ENCODE data around the gene ASPRV1. TPM values are rescaled to one million over a fixed set of nuclear protein-coding genes. Genes with fewer than 3 reads are reported as not detected.

The ASPRV1 gene
- total and polyA plus RNA-seq, 4 donors, result 0.19 to 0.75 (median 0.23) TPM

GRCh38 chr2:69994166-69994565 is 32.7 kb upstream of the ASPRV1 start:
- Histone ChIP-seq H3K36me3 (ENCODE audit: control insufficient read depth in 4 of 4, insufficient read depth in 3 of 4, low read depth in 1 of 4, low read length in 3 of 4) (peaks cover 0 to 9% (median 2%) of the 10 kb centered on the region in 4 donors), H3K4me1 (ENCODE audit: control insufficient read depth in 4 of 4, insufficient read depth in 4 of 4, low read length in 3 of 4) (no peaks in the 10 kb centered on the region), H3K27ac (ENCODE audit: low read depth in 1 of 2, low read length in 2 of 2) (no peak overlapping the region), H3K9ac (ENCODE audit: low read depth in 1 of 2, low read length in 2 of 2) (no peak overlapping the region), H3K4me3 (ENCODE audit: low read depth in 1 of 3, low read length in 3 of 3) (no peak overlapping the region), H3K27me3 (ENCODE audit: control insufficient read depth in 4 of 4, insufficient read depth in 4 of 4, low read length in 3 of 4) (no peaks in the 10 kb centered on the region), H3K9me3 (ENCODE audit: control insufficient read depth in 4 of 4, low read length in 3 of 4) (no peaks in the 10 kb centered on the region)
- TF ChIP-seq YY1 (IDR thresholded peaks at IDR 0.05) (no peak), RXRA (IDR thresholded peaks at IDR 0.05) (no peak)
- DNase-seq (ENCODE audit: low spot score), result peak; percentile 6
- 95% methylated on average over 6 of the region's 6 CpGs for WGBS

DNA sequence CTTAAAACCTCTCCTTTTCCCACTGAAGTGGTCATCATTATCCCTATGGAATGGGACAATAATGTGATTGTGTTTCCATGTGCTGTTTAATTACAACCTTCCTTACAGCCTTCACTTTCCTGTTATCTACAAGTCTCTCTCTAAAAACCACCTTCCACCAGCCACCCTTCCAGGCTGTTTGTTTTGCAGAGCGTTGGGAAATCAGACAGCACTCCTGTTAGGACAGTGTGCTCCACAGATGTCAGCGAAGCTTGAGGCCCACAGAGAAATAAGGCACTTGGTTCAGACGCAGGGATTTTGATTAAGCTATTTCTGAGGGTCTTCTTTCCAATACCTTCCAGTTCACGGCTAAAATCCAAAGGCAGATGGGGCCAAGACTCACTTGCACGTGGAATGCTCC is 32.3 kb upstream of the ASPRV1 start:
- no peaks in the 10 kb centered on the region for H3K27me3 ChIP-seq (ENCODE audit: control insufficient read depth in 4 of 4, insufficient read depth in 4 of 4, low read length in 3 of 4)
- peak; percentile 31 for DNase-seq (ENCODE audit: low spot score)
- H3K27ac ChIP-seq (ENCODE audit: low read depth in 1 of 2, low read length in 2 of 2), result no peak overlapping the region
- no peak overlapping the region for H3K4me3 ChIP-seq (ENCODE audit: low read depth in 1 of 3, low read length in 3 of 3)
- H3K9ac ChIP-seq (ENCODE audit: low read depth in 1 of 2, low read length in 2 of 2), result no peak overlapping the region
- H3K36me3 ChIP-seq (ENCODE audit: control insufficient read depth in 4 of 4, insufficient read depth in 3 of 4, low read depth in 1 of 4, low read length in 3 of 4), result peaks cover 0 to 9% (median 2%) of the 10 kb centered on the region in 4 donors
- H3K9me3 ChIP-seq (ENCODE audit: control insufficient read depth in 4 of 4, low read length in 3 of 4), result no peaks in the 10 kb centered on the region
- 76% methylated on average over 5 of the region's 5 CpGs for WGBS
- no peak for TF ChIP-seq NR2F2 (IDR thresholded peaks at IDR 0.05)
- no peak for TF ChIP-seq REST (IDR thresholded peaks at IDR 0.05)
- TF ChIP-seq JUND (IDR thresholded peaks at IDR 0.05), result no peak
- no peak for TF ChIP-seq GABPA (IDR thresholded peaks at IDR 0.05 in 1 of 2, conservative IDR thresholded peaks at IDR 0.05 in 1 of 2)
- TF ChIP-seq, protein P1, sequence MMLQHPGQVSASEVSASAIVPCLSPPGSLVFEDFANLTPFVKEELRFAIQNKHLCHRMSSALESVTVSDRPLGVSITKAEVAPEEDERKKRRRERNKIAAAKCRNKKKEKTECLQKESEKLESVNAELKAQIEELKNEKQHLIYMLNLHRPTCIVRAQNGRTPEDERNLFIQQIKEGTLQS (IDR thresholded peaks at IDR 0.05), result no peak
- no peak for TF ChIP-seq EGR1 (IDR thresholded peaks at IDR 0.05; ENCODE audit: low read depth in 2 of 2)
- TF ChIP-seq, protein P2, sequence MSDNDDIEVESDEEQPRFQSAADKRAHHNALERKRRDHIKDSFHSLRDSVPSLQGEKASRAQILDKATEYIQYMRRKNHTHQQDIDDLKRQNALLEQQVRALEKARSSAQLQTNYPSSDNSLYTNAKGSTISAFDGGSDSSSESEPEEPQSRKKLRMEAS (IDR thresholded peaks at IDR 0.05), result no peak
- TF ChIP-seq TAF1 (conservative IDR thresholded peaks at IDR 0.05), result no peak
- no peak for TF ChIP-seq FOXA1 (IDR thresholded peaks at IDR 0.05)
- TF ChIP-seq, protein P3, sequence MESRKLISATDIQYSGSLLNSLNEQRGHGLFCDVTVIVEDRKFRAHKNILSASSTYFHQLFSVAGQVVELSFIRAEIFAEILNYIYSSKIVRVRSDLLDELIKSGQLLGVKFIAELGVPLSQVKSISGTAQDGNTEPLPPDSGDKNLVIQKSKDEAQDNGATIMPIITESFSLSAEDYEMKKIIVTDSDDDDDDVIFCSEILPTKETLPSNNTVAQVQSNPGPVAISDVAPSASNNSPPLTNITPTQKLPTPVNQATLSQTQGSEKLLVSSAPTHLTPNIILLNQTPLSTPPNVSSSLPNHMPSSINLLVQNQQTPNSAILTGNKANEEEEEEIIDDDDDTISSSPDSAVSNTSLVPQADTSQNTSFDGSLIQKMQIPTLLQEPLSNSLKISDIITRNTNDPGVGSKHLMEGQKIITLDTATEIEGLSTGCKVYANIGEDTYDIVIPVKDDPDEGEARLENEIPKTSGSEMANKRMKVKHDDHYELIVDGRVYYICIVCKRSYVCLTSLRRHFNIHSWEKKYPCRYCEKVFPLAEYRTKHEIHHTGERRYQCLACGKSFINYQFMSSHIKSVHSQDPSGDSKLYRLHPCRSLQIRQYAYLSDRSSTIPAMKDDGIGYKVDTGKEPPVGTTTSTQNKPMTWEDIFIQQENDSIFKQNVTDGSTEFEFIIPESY (IDR thresholded peaks at IDR 0.05), result no peak
- TF ChIP-seq RAD21 (IDR thresholded peaks at IDR 0.05), result no peak
- TF ChIP-seq FOXA2 (IDR thresholded peaks at IDR 0.05), result no peak
- no peak for TF ChIP-seq HNF4A (conservative IDR thresholded peaks at IDR 0.05)
- no peak for TF ChIP-seq CTCF (IDR thresholded peaks at IDR 0.05; ENCODE audit: low read depth, low read length, missing input control)
- no peak for TF ChIP-seq HNF4G (IDR thresholded peaks at IDR 0.05)
- TF ChIP-seq SP1 (IDR thresholded peaks at IDR 0.05), result no peak
- no peaks in the 10 kb centered on the region for H3K4me1 ChIP-seq (ENCODE audit: control insufficient read depth in 4 of 4, insufficient read depth in 4 of 4, low read length in 3 of 4)

Data from liver (tissue), 9 donors.